SK-N-SH treated with all-trans-retinoic acid at 6 μM for 48 hours (cell line): ENCODE measurements around the gene ANKRD13D.

Experiments used
- GLIS3 ChIP-seq: fragments of 250-450 bp; sonication (Bioruptor Pico); IDR thresholded peaks from 2 replicates; pipeline ENCODE4 v1.5.0; 2020; ENCODE audit warnings: mild to moderate bottlenecking, moderate library complexity
- SNAI2 ChIP-seq: fragments of 250-450 bp; sonication (Bioruptor Pico); IDR thresholded peaks from 2 replicates; pipeline ENCODE4 v1.5.0; 2020; ENCODE audit warnings: mild to moderate bottlenecking, moderate library complexity
- TOX ChIP-seq: fragments of 250-450 bp; sonication (Bioruptor Pico); IDR thresholded peaks from 2 replicates; pipeline ENCODE4 v1.8.0; 2021; ENCODE audit warnings: mild to moderate bottlenecking, moderate library complexity, borderline replicate concordance
- ZNF8 ChIP-seq: fragments of 450-650 bp; formaldehyde crosslinking; IDR thresholded peaks from 2 replicates; pipeline ENCODE4 v1.5.0; 2020; ENCODE audit warnings: mild to moderate bottlenecking, moderate library complexity
- TF ChIP-seq, protein P1 (sequence below): fragments of 250-450 bp; sonication (Bioruptor Pico); IDR thresholded peaks from 2 replicates; pipeline ENCODE4 v1.5.1; 2020; ENCODE audit warnings: low read depth, mild to moderate bottlenecking, moderate library complexity
- TF ChIP-seq, protein P2 (sequence below): fragments of 250-450 bp; sonication (Bioruptor Pico); IDR thresholded peaks from 2 replicates; pipeline ENCODE4 v1.8.0; 2020; ENCODE audit warnings: mild to moderate bottlenecking, moderate library complexity, borderline replicate concordance
- TF ChIP-seq, protein P3 (sequence below): fragments of 250-450 bp; sonication (Bioruptor Pico); IDR thresholded peaks from 2 replicates; pipeline ENCODE4 v1.5.1; 2021; ENCODE audit warnings: mild to moderate bottlenecking, moderate library complexity
- TF ChIP-seq, protein P4 (sequence below): fragments of 250-450 bp; sonication (Bioruptor Pico); IDR thresholded peaks from 2 replicates; pipeline ENCODE4 v1.5.0; 2020; ENCODE audit warnings: mild to moderate bottlenecking, moderate library complexity

DNA sequence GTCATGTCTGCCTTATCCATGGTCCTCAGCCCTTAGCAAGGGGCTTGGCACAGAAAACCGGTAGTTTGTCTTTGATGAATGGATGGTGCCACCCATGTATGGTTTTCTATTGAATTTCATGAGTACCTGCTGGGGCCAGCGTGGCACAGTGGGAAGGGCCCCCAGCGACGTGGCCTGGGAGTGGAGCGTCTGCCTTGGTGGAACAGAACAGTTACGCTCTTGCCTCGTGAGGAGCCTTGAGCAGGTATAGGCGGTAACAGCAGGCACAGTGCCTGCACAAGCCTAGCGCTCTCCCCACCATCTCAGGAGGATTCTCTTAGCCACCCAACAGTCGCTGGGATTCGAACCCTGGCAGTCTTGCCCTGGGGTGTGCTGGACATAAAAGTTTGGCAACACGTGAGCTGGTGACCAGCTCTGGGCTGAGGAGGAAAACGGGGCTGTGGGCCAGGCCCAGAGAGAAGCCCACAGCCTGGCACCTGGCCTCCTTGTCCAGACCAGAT lies 11.2 kb downstream of the ANKRD13D start:
- TF ChIP-seq TOX (CRISPR knock-in tag) (no peak), GLIS3 (no peak), ZNF8 (CRISPR knock-in tag) (no peak), SNAI2 (no peak)
- TF ChIP-seq, protein P1, sequence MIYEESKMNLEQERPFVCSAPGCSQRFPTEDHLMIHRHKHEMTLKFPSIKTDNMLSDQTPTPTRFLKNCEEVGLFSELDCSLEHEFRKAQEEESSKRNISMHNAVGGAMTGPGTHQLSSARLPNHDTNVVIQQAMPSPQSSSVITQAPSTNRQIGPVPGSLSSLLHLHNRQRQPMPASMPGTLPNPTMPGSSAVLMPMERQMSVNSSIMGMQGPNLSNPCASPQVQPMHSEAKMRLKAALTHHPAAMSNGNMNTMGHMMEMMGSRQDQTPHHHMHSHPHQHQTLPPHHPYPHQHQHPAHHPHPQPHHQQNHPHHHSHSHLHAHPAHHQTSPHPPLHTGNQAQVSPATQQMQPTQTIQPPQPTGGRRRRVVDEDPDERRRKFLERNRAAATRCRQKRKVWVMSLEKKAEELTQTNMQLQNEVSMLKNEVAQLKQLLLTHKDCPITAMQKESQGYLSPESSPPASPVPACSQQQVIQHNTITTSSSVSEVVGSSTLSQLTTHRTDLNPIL: no peak
- TF ChIP-seq, protein P2, sequence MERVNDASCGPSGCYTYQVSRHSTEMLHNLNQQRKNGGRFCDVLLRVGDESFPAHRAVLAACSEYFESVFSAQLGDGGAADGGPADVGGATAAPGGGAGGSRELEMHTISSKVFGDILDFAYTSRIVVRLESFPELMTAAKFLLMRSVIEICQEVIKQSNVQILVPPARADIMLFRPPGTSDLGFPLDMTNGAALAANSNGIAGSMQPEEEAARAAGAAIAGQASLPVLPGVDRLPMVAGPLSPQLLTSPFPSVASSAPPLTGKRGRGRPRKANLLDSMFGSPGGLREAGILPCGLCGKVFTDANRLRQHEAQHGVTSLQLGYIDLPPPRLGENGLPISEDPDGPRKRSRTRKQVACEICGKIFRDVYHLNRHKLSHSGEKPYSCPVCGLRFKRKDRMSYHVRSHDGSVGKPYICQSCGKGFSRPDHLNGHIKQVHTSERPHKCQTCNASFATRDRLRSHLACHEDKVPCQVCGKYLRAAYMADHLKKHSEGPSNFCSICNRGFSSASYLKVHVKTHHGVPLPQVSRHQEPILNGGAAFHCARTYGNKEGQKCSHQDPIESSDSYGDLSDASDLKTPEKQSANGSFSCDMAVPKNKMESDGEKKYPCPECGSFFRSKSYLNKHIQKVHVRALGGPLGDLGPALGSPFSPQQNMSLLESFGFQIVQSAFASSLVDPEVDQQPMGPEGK (CRISPR knock-in tag): no peak
- TF ChIP-seq, protein P3, sequence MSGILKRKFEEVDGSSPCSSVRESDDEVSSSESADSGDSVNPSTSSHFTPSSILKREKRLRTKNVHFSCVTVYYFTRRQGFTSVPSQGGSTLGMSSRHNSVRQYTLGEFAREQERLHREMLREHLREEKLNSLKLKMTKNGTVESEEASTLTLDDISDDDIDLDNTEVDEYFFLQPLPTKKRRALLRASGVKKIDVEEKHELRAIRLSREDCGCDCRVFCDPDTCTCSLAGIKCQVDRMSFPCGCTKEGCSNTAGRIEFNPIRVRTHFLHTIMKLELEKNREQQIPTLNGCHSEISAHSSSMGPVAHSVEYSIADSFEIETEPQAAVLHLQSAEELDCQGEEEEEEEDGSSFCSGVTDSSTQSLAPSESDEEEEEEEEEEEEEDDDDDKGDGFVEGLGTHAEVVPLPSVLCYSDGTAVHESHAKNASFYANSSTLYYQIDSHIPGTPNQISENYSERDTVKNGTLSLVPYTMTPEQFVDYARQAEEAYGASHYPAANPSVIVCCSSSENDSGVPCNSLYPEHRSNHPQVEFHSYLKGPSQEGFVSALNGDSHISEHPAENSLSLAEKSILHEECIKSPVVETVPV (CRISPR knock-in tag): no peak
- TF ChIP-seq, protein P4, sequence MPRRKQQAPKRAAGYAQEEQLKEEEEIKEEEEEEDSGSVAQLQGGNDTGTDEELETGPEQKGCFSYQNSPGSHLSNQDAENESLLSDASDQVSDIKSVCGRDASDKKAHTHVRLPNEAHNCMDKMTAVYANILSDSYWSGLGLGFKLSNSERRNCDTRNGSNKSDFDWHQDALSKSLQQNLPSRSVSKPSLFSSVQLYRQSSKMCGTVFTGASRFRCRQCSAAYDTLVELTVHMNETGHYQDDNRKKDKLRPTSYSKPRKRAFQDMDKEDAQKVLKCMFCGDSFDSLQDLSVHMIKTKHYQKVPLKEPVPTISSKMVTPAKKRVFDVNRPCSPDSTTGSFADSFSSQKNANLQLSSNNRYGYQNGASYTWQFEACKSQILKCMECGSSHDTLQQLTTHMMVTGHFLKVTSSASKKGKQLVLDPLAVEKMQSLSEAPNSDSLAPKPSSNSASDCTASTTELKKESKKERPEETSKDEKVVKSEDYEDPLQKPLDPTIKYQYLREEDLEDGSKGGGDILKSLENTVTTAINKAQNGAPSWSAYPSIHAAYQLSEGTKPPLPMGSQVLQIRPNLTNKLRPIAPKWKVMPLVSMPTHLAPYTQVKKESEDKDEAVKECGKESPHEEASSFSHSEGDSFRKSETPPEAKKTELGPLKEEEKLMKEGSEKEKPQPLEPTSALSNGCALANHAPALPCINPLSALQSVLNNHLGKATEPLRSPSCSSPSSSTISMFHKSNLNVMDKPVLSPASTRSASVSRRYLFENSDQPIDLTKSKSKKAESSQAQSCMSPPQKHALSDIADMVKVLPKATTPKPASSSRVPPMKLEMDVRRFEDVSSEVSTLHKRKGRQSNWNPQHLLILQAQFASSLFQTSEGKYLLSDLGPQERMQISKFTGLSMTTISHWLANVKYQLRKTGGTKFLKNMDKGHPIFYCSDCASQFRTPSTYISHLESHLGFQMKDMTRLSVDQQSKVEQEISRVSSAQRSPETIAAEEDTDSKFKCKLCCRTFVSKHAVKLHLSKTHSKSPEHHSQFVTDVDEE: no peak
